ENCODE results near the gene CALML5. TPM values are rescaled to one million over a fixed set of nuclear protein-coding genes. Genes with fewer than 3 reads are reported as not detected.

CALML5 gene
- total RNA-seq, 1 donor from 2014 or later, result not detected

GRCh38 chr10:5467207-5467535 is 32.2 kb downstream of the CALML5 start:
- H3K27ac ChIP-seq, result peak overlapping the region; percentile 71
- H3K27me3 ChIP-seq, result no peaks in the 10 kb centered on the region
- H3K4me3 ChIP-seq, result no peak overlapping the region
- DNase-seq (ENCODE audit: low spot score in 2 of 2), result no peak
- H3K4me1 ChIP-seq, result peaks cover 0 to 13% of the 10 kb centered on the region in 2 donors
- H3K9me3 ChIP-seq, result no peaks in the 10 kb centered on the region
- intact Hi-C loops (cut with DNase I), result loop anchor here (5.0 kb wide), 1 partner anchor 65 kb away; no protein-coding TSS in a partner anchor
- no peak for TF ChIP-seq CTCF (IDR thresholded peaks at IDR 0.05)
- no peaks in the 10 kb centered on the region for H3K36me3 ChIP-seq

GRCh38 chr10:5466451-5467206 is 32.7 kb downstream of the CALML5 start:
- intact Hi-C loops (cut with DNase I), result loop anchor here (5.0 kb wide), 1 partner anchor 66 kb away; no protein-coding TSS in a partner anchor
- DNase-seq (ENCODE audit: low spot score in 2 of 2), result no peak

GRCh38 chr10:5465976-5466450 is 33.4 kb downstream of the CALML5 start:
- Histone ChIP-seq H3K27ac (peak overlapping the region; percentile 71), H3K4me3 (no peak overlapping the region), H3K9me3 (no peaks in the 10 kb centered on the region), H3K36me3 (no peaks in the 10 kb centered on the region), H3K27me3 (no peaks in the 10 kb centered on the region), H3K4me1 (peaks cover 0 to 16% of the 10 kb centered on the region in 2 donors)
- DNase-seq (ENCODE audit: low spot score in 2 of 2), result no peak
- intact Hi-C loops (cut with DNase I), result loop anchor here (5.0 kb wide), 1 partner anchor 66 kb away; no protein-coding TSS in a partner anchor
- no peak for TF ChIP-seq CTCF (IDR thresholded peaks at IDR 0.05)

More at GRCh38 chr10:5466451-5467206, 32.7 kb downstream of the CALML5 start:
- H3K4me3 ChIP-seq, result no peak overlapping the region
- H3K36me3 ChIP-seq, result no peaks in the 10 kb centered on the region
- no peaks in the 10 kb centered on the region for H3K27me3 ChIP-seq
- H3K27ac ChIP-seq, result peak overlapping the region; percentile 71
- no peak for TF ChIP-seq CTCF (IDR thresholded peaks at IDR 0.05)
- H3K4me1 ChIP-seq, result peaks cover 0 to 16% of the 10 kb centered on the region in 2 donors
- H3K9me3 ChIP-seq, result no peaks in the 10 kb centered on the region

- H3K9me3 ChIP-seq, result no peaks in the 10 kb centered on the region
- peaks cover 0 to 16% of the 10 kb centered on the region in 2 donors for H3K4me1 ChIP-seq
- no peaks in the 10 kb centered on the region for H3K27me3 ChIP-seq
- TF ChIP-seq CTCF (IDR thresholded peaks at IDR 0.05), result no peak
- H3K27ac ChIP-seq, result peak overlapping the region in 1 of 2 donors; percentile 20
- intact Hi-C loops (cut with DNase I), result no loop called here
- H3K36me3 ChIP-seq, result peaks cover 2 to 4% of the 10 kb centered on the region in 2 donors
- no peak for DNase-seq (ENCODE audit: low spot score in 2 of 2)
- no peak overlapping the region for H3K4me3 ChIP-seq
Observed at GRCh38 chr10:5464546-5464945, 34.8 kb downstream of the CALML5 start.

GRCh38 chr10:5462841-5463293 is 36.5 kb downstream of the CALML5 start:
- no peaks in the 10 kb centered on the region for H3K27me3 ChIP-seq
- DNase-seq (ENCODE audit: low spot score in 2 of 2), result no peak
- H3K27ac ChIP-seq, result no peak overlapping the region
- no peak for TF ChIP-seq CTCF (IDR thresholded peaks at IDR 0.05)
- intact Hi-C loops (cut with DNase I), result no loop called here
- H3K36me3 ChIP-seq, result peaks cover 9 to 19% of the 10 kb centered on the region in 2 donors
- no peak overlapping the region for H3K4me3 ChIP-seq
- H3K4me1 ChIP-seq, result peaks cover 0 to 16% of the 10 kb centered on the region in 2 donors
- no peaks in the 10 kb centered on the region for H3K9me3 ChIP-seq

Data from ascending aorta (tissue), 2 donors.